GM18511 (cell line): ENCODE data around the gene PIH1D2.
"Not testable (repeated sequence)": the region's sequence is repeated elsewhere in the genome, so short reads cannot be mapped to it uniquely, and the experiment has no call there.

Experiments
- ATAC-seq: cut with Tn5 transposase; IDR thresholded peaks from one replicate; pipeline ENCODE4 v1.9.1; 2021; ENCODE audit warnings: mild to moderate bottlenecking, moderate library complexity; ENCODE audit not compliant: unreplicated experiment

PIH1D2 gene

DNA sequence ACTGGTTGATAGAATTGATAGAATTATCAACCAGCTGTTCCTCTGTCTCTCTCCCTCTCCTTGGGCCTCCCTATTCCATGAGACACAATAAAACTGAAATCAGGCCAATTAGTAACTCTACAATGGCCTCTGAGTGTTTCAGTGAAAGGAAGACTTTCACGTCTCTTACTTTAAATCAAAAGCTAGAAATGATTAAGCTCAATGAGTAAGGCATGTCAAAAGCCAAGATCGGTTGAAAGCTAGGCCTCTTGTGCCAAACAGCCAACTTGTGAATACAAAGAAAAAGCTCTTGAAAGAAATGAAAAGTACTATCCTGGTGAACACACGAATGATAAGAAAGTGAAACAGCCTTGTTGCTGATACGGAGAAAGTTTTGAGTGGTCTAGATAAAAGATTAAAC is 16.6 kb downstream of the PIH1D2 start:
- ATAC-seq: no peak

DNA sequence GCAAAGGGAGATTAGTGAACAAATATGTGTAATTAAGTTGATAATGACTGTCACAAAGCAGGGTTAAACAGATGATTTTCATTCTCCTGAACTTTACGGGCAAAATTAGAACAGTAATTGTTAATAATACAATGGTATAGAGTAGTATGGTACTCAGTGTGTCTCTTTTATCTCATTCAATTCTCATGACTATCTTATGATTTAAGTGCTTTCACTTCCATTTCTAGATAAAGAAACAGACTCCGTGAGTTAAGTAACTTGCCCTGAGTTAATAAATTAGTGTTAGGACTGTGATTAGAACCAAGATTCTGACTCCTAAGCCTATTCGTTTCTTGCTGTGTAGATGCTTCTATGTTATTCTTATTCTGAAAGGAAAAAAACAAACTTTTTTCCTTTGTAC is 22.0 kb downstream of the PIH1D2 start:
- no peak for ATAC-seq

DNA sequence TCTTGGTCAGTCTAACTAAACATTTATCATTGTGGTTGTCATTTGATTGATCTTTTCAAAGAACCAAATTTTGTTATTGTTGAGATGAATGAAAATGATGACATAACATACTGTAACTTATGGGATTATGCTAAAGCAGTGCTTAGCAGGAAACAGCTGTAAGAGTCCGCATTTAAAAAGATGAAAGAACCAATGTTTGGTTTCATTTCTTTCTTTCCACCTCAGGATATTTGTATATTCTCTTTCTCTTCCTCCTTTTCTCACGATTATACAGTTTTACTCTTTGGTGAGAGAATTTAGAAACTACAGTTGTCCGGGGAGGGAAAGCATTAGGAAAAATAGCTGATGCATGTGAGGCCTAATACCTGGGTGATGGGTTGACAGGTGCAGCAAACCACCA is 23.1 kb downstream of the PIH1D2 start:
- peak; percentile 83 for ATAC-seq

DNA sequence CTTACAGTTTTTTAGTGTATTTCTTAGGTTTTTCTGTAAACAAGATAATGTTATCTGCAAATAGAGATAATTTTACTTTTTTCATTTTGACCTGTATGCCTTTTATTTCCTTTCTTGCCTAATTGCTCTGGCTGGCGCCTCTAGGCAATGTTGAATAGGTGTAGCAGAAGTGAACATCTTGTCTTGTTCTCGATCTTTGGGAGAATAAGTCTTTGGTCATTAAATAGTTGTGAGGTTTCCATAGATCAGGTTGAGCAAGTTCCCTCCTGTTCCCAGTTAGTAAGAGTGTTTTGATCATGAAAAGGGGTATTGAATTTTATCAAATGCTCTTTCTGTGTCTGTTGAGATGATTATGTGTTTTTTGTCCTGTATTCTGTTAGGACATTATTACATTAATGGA is 24.0 kb downstream of the PIH1D2 start:
- no peak for ATAC-seq

DNA sequence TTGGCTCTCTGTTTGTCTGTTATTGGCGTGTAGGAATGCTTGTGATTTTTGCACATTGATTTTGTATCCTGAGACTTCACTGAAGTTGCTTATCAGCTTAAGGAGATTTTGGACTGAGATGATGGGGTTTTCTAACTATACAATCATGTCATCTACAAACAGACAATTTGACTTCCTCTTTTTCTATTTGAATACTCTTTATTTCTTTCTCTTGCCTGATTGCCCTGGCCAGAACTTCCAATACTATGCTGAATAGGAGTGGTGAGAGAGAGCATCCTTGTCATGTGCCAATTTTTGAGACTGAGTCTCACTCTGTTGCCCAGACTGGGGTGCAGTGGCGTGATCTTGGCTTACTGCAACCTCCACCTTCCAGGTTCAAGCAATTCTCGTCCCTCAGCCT is 25.6 kb downstream of the PIH1D2 start:
- not testable (repeated sequence) for ATAC-seq

DNA sequence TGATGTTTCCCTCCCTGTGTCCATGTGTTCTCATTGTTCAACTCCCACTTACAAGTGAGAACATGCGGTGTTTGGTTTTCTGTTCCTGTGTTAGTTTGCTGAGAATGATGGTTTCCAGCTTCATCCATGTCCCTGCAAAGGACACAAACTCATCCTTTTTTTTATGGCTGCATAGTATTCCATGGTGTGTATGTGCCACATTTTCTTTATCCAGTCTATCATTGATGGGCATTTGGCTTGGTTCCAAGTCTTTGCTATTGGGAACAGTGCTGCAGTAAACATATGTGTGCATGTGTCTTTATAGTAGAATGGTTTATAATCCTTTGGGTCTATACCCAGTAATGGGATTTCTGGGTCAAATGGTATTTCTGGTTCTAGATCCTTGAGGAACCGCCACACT is 27.2 kb downstream of the PIH1D2 start:
- ATAC-seq: not testable (repeated sequence)

DNA sequence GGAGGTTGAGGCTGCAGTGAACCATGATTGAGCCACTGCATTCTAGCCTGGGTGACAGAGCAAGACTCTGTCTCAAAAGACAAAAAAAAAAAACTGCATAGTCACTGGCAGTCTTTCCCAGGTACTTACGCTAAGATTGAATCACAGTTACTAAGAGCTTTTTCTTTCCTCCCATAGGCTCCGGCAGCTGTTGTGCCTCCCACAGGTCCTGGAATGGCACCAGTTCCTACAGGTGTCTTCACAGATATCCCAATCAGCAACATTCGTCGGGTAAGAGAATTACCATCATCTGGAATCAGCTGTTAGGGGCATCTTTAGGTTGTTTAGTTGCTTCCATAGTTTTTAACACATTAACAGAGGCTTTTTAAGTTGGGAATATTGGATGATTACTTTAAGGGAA is 28.9 kb downstream of the PIH1D2 start:
- no peak for ATAC-seq

DNA sequence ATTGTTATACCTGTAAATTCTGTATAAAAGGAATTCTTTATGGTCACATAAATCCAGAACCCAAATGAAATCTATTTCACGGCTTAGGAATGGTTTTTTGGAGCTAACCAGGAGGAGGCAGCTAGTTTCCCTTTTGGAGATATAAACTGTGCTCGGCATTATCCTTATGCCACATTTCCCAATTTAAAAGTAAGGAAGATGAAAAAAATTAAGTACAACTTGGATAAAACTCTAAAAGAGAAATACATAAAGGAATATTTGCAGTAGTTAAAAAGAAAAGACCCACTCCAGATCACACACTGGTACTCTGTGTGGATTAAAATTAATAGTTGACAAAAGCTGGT is 30.9 kb downstream of the PIH1D2 start:
- ATAC-seq: no peak

DNA sequence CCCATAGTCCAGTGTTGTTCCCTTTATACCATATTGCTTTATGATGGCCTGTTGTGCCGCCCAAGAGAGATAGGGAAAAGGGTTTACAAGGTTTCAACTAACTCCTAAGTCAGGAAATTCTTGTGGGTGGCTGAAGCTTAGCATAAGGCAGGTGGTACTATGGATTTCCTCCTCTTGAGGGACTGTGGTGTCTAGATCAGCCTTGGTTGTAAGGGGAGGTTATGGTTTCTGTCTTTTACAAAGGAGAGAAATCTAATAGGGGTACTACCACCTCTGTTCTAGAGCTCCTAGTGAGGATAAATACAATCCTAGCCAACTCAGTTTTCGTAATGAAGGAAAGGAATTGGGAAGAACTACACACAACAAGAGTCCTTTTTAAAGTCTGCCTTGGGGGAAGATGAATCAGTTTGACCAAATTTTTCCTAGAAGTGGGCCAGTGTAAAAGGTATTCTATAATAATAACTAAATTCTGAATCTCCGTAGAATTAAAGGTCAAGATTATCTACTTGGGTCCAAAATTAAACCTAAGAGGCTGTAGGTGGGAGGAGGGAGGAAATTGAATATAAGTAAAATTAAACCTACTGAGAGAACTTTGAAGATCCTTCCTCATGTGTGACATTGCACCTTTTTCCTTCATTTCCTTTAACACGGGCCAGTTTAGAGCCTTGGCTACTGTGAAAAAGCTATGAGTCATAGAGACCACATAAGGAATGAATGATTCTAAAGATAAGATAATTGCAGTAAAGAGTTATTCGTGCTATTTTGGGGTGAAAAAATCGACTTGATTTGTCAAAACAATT is 31.5 kb downstream of the PIH1D2 start:
- ATAC-seq: no peak

DNA sequence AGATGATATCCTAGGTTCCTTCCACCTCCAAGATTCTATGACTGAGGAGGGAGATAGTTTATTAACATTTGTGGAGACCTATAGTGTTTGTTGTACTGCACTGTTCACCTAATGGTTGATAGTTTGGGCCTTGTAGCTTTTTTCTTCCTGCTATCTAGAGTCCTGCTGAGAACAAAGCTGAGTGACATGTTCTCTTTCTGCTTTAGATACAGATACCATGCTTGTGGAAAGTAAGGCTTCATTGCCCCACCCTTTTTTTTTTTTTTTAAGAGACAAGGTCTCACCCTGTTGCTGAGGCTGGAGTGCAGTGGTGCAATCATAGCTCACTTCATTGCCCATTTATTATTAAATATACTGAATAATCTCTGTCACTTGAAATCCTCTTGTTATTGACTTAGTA is 36.3 kb downstream of the PIH1D2 start:
- ATAC-seq: no peak

DNA sequence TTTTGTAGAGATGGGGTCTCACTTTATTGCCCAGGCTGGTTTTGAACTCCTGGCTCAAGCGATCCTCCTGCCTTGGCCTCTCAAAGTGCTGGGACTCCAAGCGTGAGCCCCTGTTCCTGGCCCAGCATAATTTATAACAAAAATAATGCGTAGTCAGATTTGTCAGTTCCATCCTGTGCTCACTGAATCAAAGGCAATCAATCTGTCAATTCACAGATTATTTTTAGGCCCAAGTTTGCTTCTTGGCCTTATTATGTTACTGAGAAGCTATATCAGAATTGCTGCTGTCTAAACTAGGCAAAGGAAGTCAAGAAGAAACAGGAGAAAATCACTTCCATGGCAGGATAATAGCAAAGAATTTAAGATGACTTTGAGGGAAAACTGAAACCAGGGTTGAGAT is 39.9 kb downstream of the PIH1D2 start:
- ATAC-seq: no peak

DNA sequence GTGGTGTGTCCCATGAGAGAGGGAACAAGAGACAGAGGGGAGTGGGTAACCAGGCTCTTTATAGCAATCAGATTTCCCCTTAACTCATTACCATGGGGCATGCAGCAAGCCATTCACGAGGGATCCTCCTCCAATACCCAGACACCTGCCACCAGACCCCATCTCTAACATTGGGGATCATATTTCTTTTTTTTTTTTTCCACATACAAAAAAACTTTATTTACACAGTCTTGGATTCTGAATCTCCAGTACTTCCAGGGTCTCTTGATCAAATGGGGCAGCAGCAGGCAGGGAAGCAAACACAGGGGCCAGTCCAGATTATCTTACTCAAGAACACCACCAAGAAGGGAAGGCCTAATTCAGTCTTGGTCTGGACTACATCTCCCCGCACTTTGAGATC is 44.4 kb downstream of the PIH1D2 start:
- no peak for ATAC-seq

DNA sequence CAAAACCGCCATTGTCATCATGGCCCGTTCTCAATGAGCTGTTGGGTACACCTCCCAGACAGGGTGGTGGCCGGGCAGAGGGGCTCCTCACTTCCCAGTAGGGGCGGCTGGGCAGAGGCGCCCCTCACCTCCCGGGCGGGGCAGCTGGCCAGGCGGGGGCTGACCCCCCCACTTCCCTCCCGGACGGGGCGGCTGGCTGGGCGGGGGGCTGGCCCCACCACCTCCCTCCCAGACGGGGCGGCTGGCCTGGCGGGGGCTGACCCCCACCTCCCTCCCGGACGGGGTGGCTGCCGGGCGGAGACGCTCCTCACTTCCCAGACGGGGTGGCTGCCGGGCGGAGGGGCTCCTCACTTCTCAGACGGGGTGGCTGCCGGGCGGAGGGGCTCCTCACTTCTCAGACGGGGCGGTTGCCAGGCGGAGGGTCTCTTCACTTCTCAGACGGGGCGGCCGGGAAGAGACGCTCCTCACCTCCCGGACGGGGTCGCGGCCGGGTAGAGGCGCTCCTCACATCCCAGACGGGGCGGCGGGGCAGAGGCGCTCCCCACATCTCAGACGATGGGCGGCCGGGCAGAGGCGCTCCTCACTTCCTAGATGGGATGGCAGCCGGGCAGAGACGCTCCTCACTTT is 46.9 kb downstream of the PIH1D2 start:
- not testable (repeated sequence) for ATAC-seq

DNA sequence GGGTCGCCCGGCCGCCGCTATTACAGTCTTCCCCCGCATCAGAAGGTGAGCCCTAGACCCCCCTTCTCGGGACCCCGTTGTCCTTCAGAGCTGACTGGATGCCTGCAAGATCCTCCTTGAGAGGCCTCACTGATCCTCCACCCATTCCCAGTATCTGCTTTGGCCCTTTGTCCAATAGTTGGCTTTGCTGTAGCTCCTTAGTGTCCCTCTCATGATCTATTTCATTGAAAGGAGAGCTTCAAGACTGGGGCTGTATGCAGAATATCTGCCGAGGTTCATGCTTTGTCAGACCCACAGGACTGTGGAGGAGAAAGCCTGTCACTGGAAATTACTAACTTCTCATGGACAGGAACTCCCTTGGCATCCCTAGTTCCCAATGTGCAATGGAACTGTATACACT is 48.1 kb downstream of the PIH1D2 start:
- ATAC-seq: no peak

DNA sequence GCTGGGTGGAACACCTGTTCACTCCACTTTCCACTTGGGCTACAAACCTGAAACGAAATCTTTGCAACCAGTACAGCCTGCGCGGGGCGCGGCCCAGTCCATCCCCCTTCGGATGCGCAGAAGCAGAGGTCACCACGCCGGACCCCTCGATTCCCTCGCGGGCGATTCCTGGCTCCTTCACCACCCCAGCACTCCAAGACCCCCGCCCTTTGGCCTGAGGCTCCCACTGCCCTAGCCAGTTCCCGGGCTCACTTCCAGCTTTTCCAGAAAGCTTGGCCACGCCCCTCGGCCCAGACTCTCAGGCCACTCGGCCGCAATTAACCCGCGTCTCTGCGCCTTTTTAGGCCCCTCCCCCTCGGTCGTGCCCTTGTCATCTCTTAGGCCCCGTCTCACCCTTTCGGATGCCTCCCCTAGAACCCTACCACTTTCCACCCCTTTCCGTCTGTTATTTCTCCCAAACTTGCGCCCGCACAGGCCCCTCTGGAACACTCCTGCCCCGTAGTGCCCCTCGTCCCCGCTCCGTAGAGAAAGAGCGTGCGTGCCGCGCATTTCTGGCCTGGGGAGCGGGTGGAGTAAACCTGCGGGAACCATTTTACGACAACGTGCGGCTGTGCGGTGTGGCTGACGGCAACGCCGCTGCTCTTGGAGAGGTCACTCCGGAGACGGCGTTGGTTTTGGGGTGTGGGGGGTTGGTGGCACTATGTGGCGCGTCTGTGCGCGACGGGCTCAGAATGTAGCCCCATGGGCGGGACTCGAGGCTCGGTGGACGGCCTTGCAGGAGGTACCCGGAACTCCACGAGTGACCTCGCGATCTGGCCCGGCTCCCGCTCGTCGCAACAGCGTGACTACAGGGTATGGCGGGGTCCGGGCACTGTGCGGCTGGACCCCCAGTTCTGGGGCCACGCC is 48.8 kb downstream of the PIH1D2 start, which contains the start of gene DLAT:
Gene DLAT (plus strand): TSS at position 636 of the 906 bp plus-strand sequence. CDS start 65 bp downstream, at position 701.
- peak; percentile 82 for ATAC-seq

DNA sequence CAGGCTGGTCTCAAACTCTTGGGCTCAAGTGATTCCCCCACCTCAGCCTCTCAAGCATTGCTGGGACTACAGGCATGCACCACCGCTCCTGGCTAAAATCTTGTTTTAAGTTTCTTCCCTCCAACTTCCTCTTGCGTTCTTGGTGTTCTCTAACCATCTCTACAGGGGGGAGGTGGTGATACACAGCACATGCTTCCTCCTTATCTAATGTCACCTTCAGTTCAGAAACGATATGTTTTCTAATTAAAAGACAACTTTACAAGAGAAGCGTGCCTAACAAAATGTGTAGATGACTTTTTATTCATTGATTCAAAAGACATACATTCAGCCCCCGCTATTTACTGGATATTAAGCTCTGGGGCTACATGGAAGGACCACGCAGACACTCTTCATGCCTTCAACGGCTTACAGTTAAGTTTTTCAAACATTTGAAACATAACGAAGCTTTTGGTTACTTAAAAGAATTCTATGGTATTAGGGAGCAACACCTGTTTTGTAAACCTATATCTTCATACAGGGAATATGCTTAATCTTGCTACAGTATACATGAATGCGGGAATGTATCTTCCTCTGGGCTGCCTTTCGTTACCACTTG is 49.5 kb downstream of the PIH1D2 start:
- ATAC-seq: peak; percentile 34

DNA sequence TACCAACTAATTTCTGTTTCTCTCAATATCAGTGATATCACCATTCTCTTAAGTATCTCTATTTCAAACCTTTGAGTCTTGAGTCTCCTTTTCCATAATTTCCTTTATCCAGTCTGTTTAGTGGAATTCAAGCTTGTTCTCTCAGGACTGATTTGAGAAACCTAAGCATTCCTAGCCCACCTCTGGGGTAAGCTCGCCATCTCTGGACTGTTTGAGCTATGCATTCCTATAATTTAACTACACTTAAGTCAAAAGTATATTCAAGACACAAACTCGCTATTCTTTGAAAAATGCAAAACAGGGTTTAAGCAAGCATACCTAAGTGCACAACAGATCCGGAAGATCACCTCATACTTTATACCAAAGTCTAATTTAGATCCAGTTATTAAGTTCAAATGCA is 50.7 kb downstream of the PIH1D2 start:
- ATAC-seq: no peak

DNA sequence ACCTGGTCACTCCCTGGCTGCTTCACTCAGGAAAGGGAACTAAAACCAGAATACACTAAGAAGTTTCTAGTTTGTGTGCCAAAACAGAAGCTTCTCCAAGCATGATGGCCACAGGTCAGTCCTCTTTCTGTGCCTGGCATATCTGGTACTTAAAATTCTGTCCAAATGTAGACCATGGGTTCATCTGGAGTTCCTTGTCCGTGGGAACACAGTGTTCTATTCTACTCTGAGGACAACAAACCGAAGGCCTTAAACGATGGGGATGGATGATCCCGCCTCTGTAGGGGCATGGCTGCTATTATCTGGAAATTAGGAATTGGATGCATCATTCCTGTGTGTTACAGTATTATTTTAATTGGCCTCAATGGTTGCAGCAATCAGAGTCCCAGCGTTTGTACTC is 54.8 kb downstream of the PIH1D2 start:
- ATAC-seq: no peak
